ENCODE data around the gene SOCS3. TPM values are rescaled to one million over a fixed set of nuclear protein-coding genes. Genes with fewer than 3 reads are reported as not detected.

Gene SOCS3
- total RNA-seq, 4 donors from 2014 or later, result 12.5 to 45.0 (median 13.0) TPM

- intact Hi-C loops (cut with DNase I; ENCODE audit: low total_unique reads), result no loop called here
- 2 to 5% methylated on average over 7 of the region's 7 CpGs for WGBS, 2 donors
- TF ChIP-seq CTCF (IDR thresholded peaks at IDR 0.05), result no peak
- TF ChIP-seq POLR2A (IDR thresholded peaks at IDR 0.05), result no peak
- H3K4me3 ChIP-seq (ENCODE audit: low read depth, poor library complexity, severe bottlenecking), result peak overlapping the region; percentile 93
- no peak for DNase-seq (ENCODE audit: low spot score in 2 of 2)
Measured at GRCh38 chr17:78379131-78379491, 19.2 kb upstream of the SOCS3 start.

- H3K4me3 ChIP-seq (ENCODE audit: low read depth, poor library complexity, severe bottlenecking), result peak within 1 kb of the TSS; percentile 93
- intact Hi-C loops (cut with DNase I; ENCODE audit: low total_unique reads), result no loop called here
- peak; percentile 68 to 96 for DNase-seq (ENCODE audit: low spot score in 2 of 2)
- no peak for TF ChIP-seq CTCF (IDR thresholded peaks at IDR 0.05)
- no peak for TF ChIP-seq POLR2A (IDR thresholded peaks at IDR 0.05)
- 1 to 4% methylated on average over 25 to 48 of the region's 89 CpGs for WGBS, 2 donors
Measured at GRCh38 chr17:78378225-78379130, 18.6 kb upstream of the SOCS3 start, which contains the start of gene PGS1. TSS of gene PGS1 (plus strand) at chr17:78378649. CDS start at chr17:78378666, 17 bp downstream.

GRCh38 chr17:78377858-78378224, 18.0 kb upstream of the SOCS3 start:
- no peak overlapping the region for H3K4me3 ChIP-seq (ENCODE audit: low read depth, poor library complexity, severe bottlenecking)
- DNase-seq (ENCODE audit: low spot score in 2 of 2), result peak in 1 of 2 donors; percentile 80
- intact Hi-C loops (cut with DNase I; ENCODE audit: low total_unique reads), result no loop called here
- TF ChIP-seq CTCF (IDR thresholded peaks at IDR 0.05) (no peak), POLR2A (IDR thresholded peaks at IDR 0.05) (no peak)
- 40 to 49% methylated on average over 13 to 14 of the region's 14 CpGs for WGBS, 2 donors

- TF ChIP-seq POLR2A (IDR thresholded peaks at IDR 0.05) (no peak), CTCF (IDR thresholded peaks at IDR 0.05) (no peak)
- no peak overlapping the region for H3K4me3 ChIP-seq (ENCODE audit: low read depth, poor library complexity, severe bottlenecking)
- intact Hi-C loops (cut with DNase I; ENCODE audit: low total_unique reads), result no loop called here
- DNase-seq (ENCODE audit: low spot score in 2 of 2), result no peak
- WGBS, 2 donors, result 66 to 74% methylated on average over 5 of the region's 5 CpGs
Measured at GRCh38 chr17:78376161-78376560, 16.3 kb upstream of the SOCS3 start.

- intact Hi-C loops (cut with DNase I; ENCODE audit: low total_unique reads), result no loop called here
- TF ChIP-seq CTCF (IDR thresholded peaks at IDR 0.05), result no peak
- peak in 1 of 2 donors; percentile 85 for DNase-seq (ENCODE audit: low spot score in 2 of 2)
- 48 to 51% methylated on average over 9 of the region's 9 CpGs for WGBS, 2 donors
- H3K4me3 ChIP-seq (ENCODE audit: low read depth, poor library complexity, severe bottlenecking), result no peak overlapping the region
Measured at GRCh38 chr17:78375401-78376151, 15.7 kb upstream of the SOCS3 start.

Measured in lower leg skin (tissue), 4 donors.